HG03280 (cell line): ENCODE data around the gene OR1E2.
"Not testable (repeated sequence)": the region's sequence is repeated elsewhere in the genome, so short reads cannot be mapped to it uniquely, and the experiment has no call there.

ENCODE experiments used
- ATAC-seq: cut with Tn5 transposase; IDR thresholded peaks from one replicate; pipeline ENCODE4 v1.9.1; 2021; ENCODE audit warnings: mild to moderate bottlenecking, moderate library complexity; ENCODE audit not compliant: unreplicated experiment

OR1E2 gene, protein sequence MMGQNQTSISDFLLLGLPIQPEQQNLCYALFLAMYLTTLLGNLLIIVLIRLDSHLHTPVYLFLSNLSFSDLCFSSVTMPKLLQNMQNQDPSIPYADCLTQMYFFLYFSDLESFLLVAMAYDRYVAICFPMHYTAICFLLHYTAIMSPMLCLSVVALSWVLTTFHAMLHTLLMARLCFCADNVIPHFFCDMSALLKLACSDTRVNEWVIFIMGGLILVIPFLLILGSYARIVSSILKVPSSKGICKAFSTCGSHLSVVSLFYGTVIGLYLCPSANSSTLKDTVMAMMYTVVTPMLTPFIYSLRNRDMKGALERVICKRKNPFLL

DNA sequence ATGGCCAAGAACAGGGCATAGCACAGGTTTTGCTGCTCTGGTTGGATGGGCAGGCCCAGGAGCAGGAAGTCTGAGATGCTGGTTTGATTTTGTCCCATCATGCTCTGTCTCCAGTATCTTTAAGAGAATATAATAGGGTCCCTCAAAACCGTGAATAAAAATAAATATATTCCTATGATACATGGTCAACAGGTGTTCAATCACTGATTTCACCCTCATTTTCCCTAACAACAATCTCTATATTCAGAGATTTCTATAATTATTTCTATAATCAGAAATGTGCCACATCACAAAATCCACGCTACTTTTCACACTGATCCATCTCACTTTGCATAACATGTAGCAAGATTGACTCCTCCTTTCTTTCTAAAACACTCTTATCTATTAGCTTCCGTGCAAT, at the start of gene OR1E2:
Gene OR1E2, minus strand, starts transcription at position 101 of the 400 bp plus-strand sequence. Its CDS starts 0 bp downstream, at position 101.
- ATAC-seq = no peak

- no peak for ATAC-seq
Measured at GRCh38 chr17:3482852-3483251, 49.2 kb upstream of the OR1E2 start.

DNA sequence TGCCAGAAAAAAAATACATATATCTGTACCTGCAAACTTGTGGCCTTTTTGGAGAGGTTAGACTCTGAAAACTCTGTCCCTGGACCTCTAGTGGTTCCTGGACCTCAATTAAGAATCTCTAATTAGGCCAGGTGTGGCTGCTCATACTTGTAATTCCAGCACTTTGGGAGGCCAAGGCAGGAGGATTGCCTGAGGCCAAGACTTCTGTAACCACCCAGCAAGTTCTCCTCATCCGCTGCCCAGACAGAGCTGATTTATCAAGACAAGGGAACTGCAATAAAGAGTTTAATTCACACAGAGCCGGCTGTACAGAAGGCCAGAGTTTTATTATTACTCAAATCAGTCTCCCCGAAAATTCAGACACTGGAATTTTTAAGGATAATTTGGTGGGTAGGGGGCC, 46.3 kb upstream of the OR1E2 start:
- no peak for ATAC-seq

DNA sequence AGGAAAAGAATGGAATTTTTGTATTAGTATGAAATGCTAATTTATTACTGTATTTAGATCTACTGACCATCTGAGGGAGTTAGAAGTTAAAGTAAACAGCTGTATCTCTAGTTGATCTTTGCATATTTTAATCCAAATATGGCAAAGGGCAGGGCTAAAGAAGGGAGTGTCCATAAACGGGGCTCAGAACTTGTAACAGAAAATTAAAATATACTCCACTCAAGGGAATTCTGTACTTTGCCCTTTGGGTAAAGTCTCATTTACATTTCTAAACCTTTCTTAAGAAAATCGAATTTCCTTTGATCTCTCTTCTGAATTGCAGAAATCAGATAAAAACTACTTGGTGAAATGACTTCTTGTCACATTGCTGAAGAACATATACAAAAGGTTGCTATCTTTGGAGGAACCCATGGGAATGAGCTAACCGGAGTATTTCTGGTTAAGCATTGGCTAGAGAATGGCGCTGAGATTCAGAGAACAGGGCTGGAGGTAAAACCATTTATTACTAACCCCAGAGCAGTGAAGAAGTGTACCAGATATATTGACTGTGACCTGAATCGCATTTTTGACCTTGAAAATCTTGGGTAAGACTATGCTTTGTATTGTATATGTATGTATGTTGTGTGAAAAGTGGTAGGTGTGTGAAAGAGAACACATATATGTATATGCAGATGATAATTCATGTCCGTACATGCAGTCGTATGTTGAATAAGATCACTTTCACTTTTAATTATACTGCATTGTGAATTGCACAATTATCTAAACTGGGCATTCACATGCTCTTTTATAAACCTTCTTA, 42.4 kb upstream of the OR1E2 start, which contains the start of gene ASPA:
Gene ASPA, plus strand, starts transcription at position 186 of the 799 bp plus-strand sequence. Its CDS starts 163 bp downstream, at position 349.
- no peak for ATAC-seq

DNA sequence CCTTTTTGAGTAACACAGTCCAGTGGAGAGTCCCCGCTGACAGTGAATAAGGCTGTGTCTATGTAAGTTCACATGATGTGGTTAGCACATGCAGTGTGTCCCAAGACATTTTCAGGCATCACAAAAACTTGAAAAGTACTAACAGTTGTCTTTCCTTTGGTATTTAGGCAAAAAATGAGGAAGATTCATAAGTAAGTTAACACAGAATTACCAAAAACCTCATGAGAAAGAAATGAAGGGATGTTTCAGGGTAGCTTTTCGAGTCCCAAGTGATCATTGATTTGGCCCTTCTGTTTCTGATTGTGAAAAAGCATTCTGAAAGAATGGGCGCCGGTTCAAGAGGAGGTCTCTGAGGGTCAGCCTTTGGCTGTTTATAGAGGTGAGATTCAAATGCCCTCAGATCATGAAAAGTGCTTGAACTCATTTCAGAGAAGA, 41.6 kb upstream of the OR1E2 start:
- ATAC-seq = no peak

GRCh38 chr17:3474212-3474611, 40.6 kb upstream of the OR1E2 start:
- no peak for ATAC-seq

DNA sequence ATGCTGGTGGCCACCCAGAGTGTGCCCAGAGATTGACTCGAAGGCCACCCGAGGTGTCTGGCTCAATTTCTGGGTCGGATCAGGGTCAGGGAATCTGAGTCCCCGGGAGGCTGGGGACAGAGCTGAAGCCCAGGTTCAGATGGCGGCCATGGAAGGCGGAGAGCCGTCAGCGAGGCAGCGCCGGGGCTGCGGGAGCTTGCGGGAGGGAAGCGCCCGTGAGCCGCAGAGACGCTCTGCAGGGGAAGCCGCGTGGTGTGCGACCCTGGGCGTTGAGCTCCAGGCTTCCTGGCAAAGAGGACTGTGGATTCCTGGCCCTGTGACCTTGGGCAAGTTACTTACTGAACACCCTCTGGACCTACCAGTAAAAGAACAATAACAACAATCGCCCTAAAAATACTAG, 38.5 kb upstream of the OR1E2 start:
- ATAC-seq = no peak

GRCh38 chr17:3471599-3471998, 38.0 kb upstream of the OR1E2 start, which contains the start of gene SPATA22:
SPATA22 (minus strand) TSS chr17:3471819; CDS start chr17:3469325, 2,494 bp downstream.
- ATAC-seq = no peak

GRCh38 chr17:3469529-3469928, 35.9 kb upstream of the OR1E2 start:
- ATAC-seq = no peak

- ATAC-seq = not testable (repeated sequence)
Measured at GRCh38 chr17:3466355-3466754, 32.7 kb upstream of the OR1E2 start.

GRCh38 chr17:3448059-3448665, 14.5 kb upstream of the OR1E2 start:
- no peak for ATAC-seq

DNA sequence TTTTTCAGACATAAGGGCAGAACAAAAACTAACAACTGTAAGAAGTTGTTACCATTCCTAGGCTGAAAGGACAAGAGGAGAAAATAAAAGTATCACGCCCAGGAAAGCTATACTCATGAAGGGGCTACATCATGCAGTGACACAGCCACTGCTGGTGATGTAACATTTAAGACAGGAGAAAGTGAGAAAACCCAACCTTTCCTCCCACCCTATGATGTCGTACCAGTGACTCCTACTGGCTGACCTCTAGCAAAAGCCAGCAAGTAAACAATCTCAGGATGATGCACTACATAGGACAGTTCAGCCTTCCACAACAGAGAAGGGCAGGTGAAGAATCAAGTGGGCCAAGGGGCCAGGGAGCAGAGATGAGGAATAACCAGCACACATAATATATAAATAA, 14.0 kb upstream of the OR1E2 start:
- ATAC-seq = no peak

- ATAC-seq = no peak
Measured at GRCh38 chr17:3440451-3440850, 6.8 kb upstream of the OR1E2 start.

DNA sequence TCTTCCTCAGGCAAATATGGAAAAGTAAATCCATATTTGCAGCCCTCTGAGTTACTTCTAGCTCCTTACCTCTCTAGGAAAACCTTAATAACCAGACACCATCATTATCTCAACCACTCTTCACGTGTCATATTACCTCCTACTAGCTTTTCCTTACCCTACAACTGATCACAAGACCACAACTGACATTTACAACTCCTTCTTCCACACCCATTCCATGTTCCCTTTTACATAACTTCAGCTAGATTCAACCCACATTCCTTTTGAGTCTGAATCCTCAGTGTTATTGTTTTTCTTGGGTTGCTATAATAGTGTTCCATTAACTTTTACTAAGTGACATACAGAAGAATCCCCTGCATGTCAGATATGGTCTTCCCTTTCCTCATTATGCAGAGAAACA, 4.7 kb upstream of the OR1E2 start:
- no peak for ATAC-seq

DNA sequence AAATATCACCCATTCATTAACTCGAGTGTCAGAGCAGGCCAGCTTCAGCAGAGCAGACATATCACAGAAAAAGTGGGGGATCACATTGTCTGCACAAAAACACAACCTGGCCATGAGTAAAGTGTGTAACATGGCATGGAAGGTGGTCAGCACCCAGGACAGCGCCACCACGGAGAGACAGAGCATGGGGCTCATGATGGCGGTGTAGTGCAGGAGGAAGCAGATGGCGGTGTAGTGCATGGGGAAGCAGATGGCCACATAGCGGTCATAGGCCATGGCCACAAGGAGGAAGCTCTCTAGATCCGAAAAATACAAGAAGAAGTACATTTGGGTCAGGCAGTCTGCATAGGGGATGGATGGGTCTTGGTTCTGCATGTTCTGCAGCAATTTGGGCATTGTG, 426 bp downstream of the OR1E2 start:
- not testable (repeated sequence) for ATAC-seq

DNA sequence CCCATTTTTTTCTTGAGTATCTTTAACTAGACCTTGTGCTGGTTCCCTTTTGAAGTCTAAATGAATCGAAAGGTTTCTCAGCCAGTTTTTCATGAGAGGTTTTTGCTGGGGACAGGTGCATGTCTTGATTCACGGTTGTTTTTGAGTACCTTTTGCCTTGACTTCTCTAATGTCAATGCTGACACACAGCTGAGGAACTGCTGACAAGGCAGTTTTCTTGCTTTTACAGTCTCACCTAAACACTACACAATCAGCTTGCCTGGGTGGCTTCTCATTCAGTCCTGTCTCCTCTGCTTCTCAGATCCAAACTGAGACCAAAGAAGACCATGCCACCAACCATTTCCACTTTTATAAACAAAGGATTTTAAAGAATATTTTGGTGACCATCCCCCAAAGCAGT, 15.4 kb downstream of the OR1E2 start:
- ATAC-seq = no peak

GRCh38 chr17:3415610-3416009, 18.0 kb downstream of the OR1E2 start:
- ATAC-seq = no peak

- ATAC-seq = not testable (repeated sequence)
Measured at GRCh38 chr17:3412216-3412615, 21.4 kb downstream of the OR1E2 start.

DNA sequence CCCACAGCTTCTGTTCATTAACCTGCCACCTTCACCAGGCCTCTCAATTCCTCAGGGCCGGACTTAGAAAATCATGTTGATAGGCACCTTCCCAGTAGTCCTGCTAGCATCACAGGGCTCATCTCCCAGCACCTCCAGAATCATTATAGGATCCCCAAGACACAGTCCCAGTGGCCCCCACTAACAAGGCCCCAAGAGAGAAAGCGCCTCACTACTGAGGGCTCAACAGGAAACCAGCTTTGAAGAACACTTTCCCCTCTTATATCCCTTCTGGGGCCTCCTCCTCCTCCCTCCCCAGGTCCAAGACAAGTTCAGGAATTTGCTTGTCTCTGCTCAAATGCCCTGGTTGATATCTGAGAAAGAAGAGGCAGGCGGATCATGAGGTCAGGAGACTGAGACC, 22.6 kb downstream of the OR1E2 start, which contains the start of gene OR3A3:
Gene OR3A3, plus strand, starts transcription at position 301 of the 400 bp plus-strand sequence.
- no peak for ATAC-seq

DNA sequence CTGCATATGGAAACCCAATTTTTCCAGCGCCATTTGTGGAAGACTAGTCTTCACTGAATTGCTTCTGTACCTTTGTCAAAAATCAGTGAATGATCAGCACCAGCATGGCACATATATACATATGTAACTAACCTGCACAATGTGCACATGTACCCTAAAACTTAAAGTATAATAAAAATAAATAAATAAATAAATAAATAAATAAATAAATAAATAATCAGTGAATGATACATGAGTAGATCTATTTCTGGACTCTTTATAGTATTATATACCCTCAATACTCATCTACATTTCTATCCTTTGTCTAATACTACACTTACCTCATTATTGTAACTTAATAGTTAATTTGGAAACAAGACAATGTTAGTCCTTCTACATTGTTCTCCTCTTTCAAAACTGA, 29.8 kb downstream of the OR1E2 start:
- not testable (repeated sequence) for ATAC-seq

DNA sequence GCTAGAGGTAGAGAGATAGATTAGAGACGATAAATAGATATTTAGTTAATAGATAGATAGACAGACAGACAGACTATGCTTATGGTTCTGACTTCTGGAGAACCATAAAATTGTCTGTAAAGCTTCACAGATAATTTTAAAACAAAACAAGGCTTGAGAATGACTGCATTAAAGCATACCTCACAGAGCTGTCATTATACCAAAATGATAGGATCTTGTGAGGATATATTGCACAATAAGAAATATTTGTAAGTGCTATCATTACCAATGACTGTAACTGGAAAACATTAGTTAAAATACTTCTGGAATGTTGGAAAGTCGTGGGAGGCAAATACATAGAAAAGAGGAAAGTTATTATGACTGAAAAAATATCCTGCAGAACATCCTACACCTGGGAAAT, 31.9 kb downstream of the OR1E2 start:
- ATAC-seq = no peak
